Measurements from ENCODE around the gene CFAP20DC. TPM values are rescaled to one million over a fixed set of nuclear protein-coding genes. Genes with fewer than 3 reads are reported as not detected.

The CFAP20DC gene
- total and polyA plus RNA-seq, 2 of the 8 experiments (the other 6 are each of a cell fraction or from before 2014, with no cell fraction given), result 2.2 to 2.8 TPM

DNA sequence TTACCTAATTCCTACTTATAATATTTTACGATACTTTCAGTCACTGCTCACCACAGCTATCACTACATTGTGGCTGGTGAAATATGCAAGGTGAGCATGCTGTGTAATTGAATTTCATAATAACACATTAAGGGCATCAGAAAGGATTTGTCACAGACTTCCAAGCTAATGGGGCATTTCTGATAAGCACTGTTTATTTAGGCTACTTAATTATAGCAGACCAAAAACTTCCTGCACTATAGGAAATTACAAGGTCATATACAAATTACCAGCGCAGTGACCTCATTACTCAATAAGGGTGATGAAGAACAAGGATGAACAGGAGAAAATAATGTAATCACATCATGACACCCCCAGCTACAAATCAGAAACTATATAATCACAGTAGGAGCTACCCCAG lies 294.7 kb downstream of the CFAP20DC start (continued):
- TF ChIP-seq SIRT6 (IDR thresholded peaks at IDR 0.05; ENCODE audit: low read length) (no peak), EZH2 (IDR thresholded peaks at IDR 0.05; ENCODE audit: low read depth, low read length, severe bottlenecking) (no peak), SP2 (IDR thresholded peaks at IDR 0.05; ENCODE audit: low read length) (no peak)

All from H1 (cell line).